ENCODE measurements around the gene BET1L. TPM values are rescaled to one million over a fixed set of nuclear protein-coding genes. Genes with fewer than 3 reads are reported as not detected.

The BET1L gene
- total RNA-seq, 5 donors from 2014 or later (not counting 1 experiment from before 2014, with no cell fraction given) = 68.4 to 106 (median 102) TPM

DNA sequence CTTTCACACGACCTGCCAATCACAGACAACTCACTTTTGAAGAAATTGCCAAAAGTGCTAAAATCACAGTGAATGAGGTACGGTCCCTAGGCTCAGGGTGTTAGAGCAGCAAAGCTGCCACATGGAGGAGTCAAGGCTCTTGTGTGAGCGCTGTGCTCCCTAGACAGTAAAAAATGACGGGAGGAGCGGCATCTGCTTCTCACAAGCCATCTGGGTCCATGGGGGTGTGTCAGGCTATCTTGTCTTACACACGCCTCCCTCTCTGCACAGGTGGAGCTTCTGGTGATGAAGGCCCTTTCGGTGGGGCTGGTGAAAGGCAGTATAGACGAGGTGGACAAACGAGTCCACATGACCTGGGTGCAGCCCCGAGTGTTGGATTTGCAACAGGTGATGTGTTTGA is 44.4 kb upstream of the BET1L start:
- peak in 1 of 4 experiments; percentile 16 for ATAC-seq (replicated peaks in 1 of 4)
- peaks cover 53% of the 10 kb centered on the region for H3K36me3 Mint-ChIP-seq
- ChIA-PET CTCF (interaction anchor here (0.7 to 2.8 kb wide), 24 partner anchors 10 to 199 kb away, joined by 3 to 23 read pairs (median 6); partner anchors contain the start of gene PGGHG (in 1 of the 2)), POLR2A (interaction anchor here (0.6 to 1.1 kb wide), 3 partner anchors 14 to 50 kb away, joined by 3 to 6 read pairs (median 5); partner anchors contain the start of gene PSMD13 (in 1 of the 2))
- no peak overlapping the region for H3K4me3 ChIP-seq (ENCODE audit: control insufficient read depth in 1 of 2, extremely low read depth in 1 of 2, low read length in 1 of 2)
- peak overlapping the region; percentile 16 to 58 for H3K27ac Mint-ChIP-seq
- H3K36me3 ChIP-seq (ENCODE audit: control insufficient read depth in 2 of 2, extremely low read depth in 1 of 2, insufficient read depth in 1 of 2, low read length in 1 of 2) = peaks cover 5 to 71% of the 10 kb centered on the region in 2 donors
- no peaks in the 10 kb centered on the region for H3K27me3 Mint-ChIP-seq
- peak in 1 of 35 experiments; percentile 21 for DNase-seq
- WGBS (ENCODE audit: insufficient coverage) = 94% methylated on average over 5 of the region's 10 CpGs
- no peak overlapping the region for H3K4me3 Mint-ChIP-seq
- H3K9me3 ChIP-seq = no peaks in the 10 kb centered on the region
- H3K9me3 Mint-ChIP-seq = no peaks in the 10 kb centered on the region
- H3K4me1 ChIP-seq (ENCODE audit: control insufficient read depth in 1 of 2, extremely low read depth in 1 of 2, insufficient read depth in 2 of 2, low read length in 2 of 2) = peaks cover 2 to 6% of the 10 kb centered on the region in 2 experiments
- no peak overlapping the region for H3K27ac ChIP-seq (ENCODE audit: low read length)
- no peaks in the 10 kb centered on the region for H3K27me3 ChIP-seq (replicated peaks in 1 of 2; ENCODE audit: control insufficient read depth in 2 of 2, extremely low read depth in 1 of 2, insufficient read depth in 2 of 2, low read length in 1 of 2)
- peaks cover 10 to 15% (median 11%) of the 10 kb centered on the region in 3 donors for H3K4me1 Mint-ChIP-seq

DNA sequence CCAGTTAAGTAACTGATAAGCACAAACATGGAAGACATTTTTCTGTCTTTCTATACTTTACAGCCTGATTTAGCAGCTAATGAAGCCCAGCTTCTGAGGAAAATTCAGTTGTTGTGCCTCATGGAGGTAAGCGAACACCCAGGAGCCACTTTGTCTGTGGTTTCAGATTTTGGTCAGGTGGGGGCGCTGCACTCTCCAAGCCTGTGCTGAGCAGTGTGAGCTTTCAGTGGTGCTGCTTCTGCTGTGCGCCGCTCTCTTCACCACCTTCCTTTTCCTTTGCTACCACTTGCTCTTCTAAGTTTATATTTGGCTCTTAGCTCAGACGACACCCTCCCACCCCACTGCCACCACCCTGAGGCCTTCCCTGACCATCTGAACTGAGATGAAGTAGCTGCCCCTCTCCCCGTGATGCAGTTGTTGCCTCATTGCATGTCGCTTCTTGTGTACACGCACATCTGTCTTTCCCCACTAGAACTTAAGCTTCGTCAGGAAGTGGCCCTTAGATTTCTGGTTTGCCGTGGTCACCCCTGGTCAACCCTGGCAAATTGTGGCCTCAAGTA is 43.6 kb upstream of the BET1L start:
- ChIA-PET POLR2A (interaction anchor here (0.6 to 1.1 kb wide), 3 partner anchors 13 to 27 kb away, joined by 3 to 6 read pairs (median 5); partner anchors contain the start of gene PSMD13 (in 1 of the 2)), CTCF (interaction anchor here (0.6 to 2.8 kb wide), 33 partner anchors 9 to 200 kb away, joined by 3 to 23 read pairs (median 5); partner anchors contain the start of genes BET1L (in 1 of the 2), IFITM5 (in 1 of the 2) and PGGHG (in 1 of the 2))
- Mint-ChIP-seq H3K27ac (peak overlapping the region; percentile 37 to 88), H3K27me3 (no peaks in the 10 kb centered on the region), H3K36me3 (peaks cover 58% of the 10 kb centered on the region), H3K4me1 (peaks cover 10 to 15% (median 11%) of the 10 kb centered on the region in 3 donors), H3K9me3 (no peaks in the 10 kb centered on the region), H3K4me3 (no peak overlapping the region)
- 87% methylated on average over 6 of the region's 10 CpGs for WGBS (ENCODE audit: insufficient coverage)
- DNase-seq (peak; percentile 70 to 89 (median 80)), ATAC-seq (replicated peaks in 1 of 4) (peak; percentile 91 to 99 (median 96))
- no peaks in the 10 kb centered on the region for H3K27me3 ChIP-seq (replicated peaks in 1 of 2; ENCODE audit: control insufficient read depth in 2 of 2, extremely low read depth in 1 of 2, insufficient read depth in 2 of 2, low read length in 1 of 2)
- no peak overlapping the region for H3K4me3 ChIP-seq (ENCODE audit: control insufficient read depth in 1 of 2, extremely low read depth in 1 of 2, low read length in 1 of 2)
- H3K36me3 ChIP-seq (ENCODE audit: control insufficient read depth in 2 of 2, extremely low read depth in 1 of 2, insufficient read depth in 1 of 2, low read length in 1 of 2) = peaks cover 5 to 78% of the 10 kb centered on the region in 2 donors
- no peaks in the 10 kb centered on the region for H3K9me3 ChIP-seq
- H3K27ac ChIP-seq (ENCODE audit: low read length) = no peak overlapping the region
- H3K4me1 ChIP-seq (ENCODE audit: control insufficient read depth in 1 of 2, extremely low read depth in 1 of 2, insufficient read depth in 2 of 2, low read length in 2 of 2) = peaks cover 2 to 6% of the 10 kb centered on the region in 2 experiments

DNA sequence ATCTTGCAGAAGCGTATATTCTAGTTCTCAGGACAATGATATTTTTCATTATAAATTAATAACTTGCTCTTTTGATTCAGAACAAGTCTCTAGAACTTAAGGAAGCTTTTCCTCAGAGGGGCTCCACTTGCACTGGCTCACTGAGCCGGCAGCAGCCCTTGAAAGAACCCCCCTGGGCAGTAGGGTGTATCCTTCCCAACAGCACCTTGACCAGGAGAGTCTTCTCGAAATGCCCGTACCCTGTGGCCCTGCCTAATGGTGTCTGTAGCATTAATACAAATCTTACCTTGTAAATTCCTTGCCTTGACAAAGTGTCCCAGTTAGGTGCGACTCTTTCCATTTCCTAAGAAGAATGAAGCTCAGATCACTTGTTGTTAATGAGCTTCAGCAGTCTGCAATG is 43.1 kb upstream of the BET1L start:
- H3K27me3 Mint-ChIP-seq = no peaks in the 10 kb centered on the region
- peaks cover 64% of the 10 kb centered on the region for H3K36me3 Mint-ChIP-seq
- H3K9me3 Mint-ChIP-seq = no peaks in the 10 kb centered on the region
- H3K4me1 ChIP-seq (ENCODE audit: control insufficient read depth in 1 of 2, extremely low read depth in 1 of 2, insufficient read depth in 2 of 2, low read length in 2 of 2) = peaks cover 2 to 6% of the 10 kb centered on the region in 2 experiments
- H3K9me3 ChIP-seq = no peaks in the 10 kb centered on the region
- no peaks in the 10 kb centered on the region for H3K27me3 ChIP-seq (replicated peaks in 1 of 2; ENCODE audit: control insufficient read depth in 2 of 2, extremely low read depth in 1 of 2, insufficient read depth in 2 of 2, low read length in 1 of 2)
- peaks cover 5 to 83% of the 10 kb centered on the region in 2 donors for H3K36me3 ChIP-seq (ENCODE audit: control insufficient read depth in 2 of 2, extremely low read depth in 1 of 2, insufficient read depth in 1 of 2, low read length in 1 of 2)
- POLR2A ChIA-PET = interaction anchor here in 1 of 2 donors (0.6 to 1.1 kb wide), 2 partner anchors 13 to 27 kb away, joined by 3 to 5 read pairs; partner anchors contain the start of gene PSMD13
- H3K4me1 Mint-ChIP-seq = peaks cover 11 to 16% (median 11%) of the 10 kb centered on the region in 3 donors
- 100% methylated on average over 3 of the region's 5 CpGs for WGBS (ENCODE audit: insufficient coverage)
- H3K4me3 ChIP-seq (ENCODE audit: control insufficient read depth in 1 of 2, extremely low read depth in 1 of 2, low read length in 1 of 2) = no peak overlapping the region
- CTCF ChIA-PET = interaction anchor here (0.6 to 2.8 kb wide), 27 partner anchors 10 to 266 kb away, joined by 3 to 23 read pairs (median 5); partner anchors contain the start of genes BET1L (in 1 of the 2) and PGGHG (in 1 of the 2)
- H3K27ac Mint-ChIP-seq = peak overlapping the region; percentile 37 to 88
- H3K27ac ChIP-seq (ENCODE audit: low read length) = no peak overlapping the region
- H3K4me3 Mint-ChIP-seq = no peak overlapping the region
- ATAC-seq (replicated peaks in 1 of 4) = peak in 2 of 4 experiments; percentile 8 to 31
- no peak for DNase-seq

DNA sequence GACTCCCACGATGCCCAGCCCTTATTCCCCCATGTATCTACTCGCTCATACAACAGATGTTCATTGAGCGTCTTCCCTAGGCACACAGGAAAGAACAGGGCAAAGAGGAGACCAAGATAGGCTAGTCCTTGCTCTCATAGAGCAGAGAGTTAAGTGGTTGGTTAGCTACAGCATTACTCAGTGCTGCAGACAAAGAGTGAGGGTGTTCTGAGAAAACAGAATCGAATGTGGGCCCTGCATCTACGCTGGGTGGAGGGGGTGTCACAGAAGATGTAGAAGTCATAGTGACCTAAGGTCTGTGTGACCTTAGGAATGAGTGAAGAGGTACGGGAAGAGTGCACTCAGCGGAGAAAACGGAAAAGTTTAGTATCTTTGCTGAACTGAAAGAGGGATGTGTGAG is 41.9 kb upstream of the BET1L start:
- Mint-ChIP-seq H3K36me3 (peaks cover 70% of the 10 kb centered on the region), H3K4me3 (no peak overlapping the region), H3K27ac (peak overlapping the region in 1 of 2 donors; percentile 53)

DNA sequence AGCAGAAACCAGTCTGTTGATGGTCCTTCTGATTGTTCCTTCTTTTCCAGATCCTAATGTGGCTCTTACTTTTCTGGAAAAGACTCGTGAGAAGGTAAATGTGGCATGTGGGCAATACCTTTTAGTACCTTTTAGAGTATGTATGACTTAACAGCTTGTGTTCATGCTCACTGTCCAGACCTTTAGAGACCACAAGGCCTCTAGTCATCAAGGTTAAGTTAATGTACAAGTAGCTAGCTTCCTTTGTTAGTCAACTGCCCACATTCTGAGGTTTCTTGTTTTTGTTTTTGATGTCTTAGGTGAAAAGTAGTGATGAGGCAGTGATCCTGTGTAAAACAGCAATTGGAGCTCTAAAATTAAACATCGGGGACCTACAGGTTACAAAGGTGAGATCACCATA is 37.2 kb upstream of the BET1L start:
- ATAC-seq (replicated peaks in 1 of 4) = no peak
- POLR2A ChIA-PET = interaction anchor here in 1 of 2 donors (0.5 kb wide), 1 partner anchor 14 kb away, joined by 3 read pairs; no protein-coding TSS in a partner anchor

More for the DNA sequence above, 41.9 kb upstream of the BET1L start:
- H3K4me1 ChIP-seq (ENCODE audit: control insufficient read depth in 1 of 2, extremely low read depth in 1 of 2, insufficient read depth in 2 of 2, low read length in 2 of 2) = peaks cover 2 to 6% of the 10 kb centered on the region in 2 experiments
- ChIA-PET POLR2A (interaction anchor here in 1 of 2 donors (0.9 kb wide), 1 partner anchor 12 kb away, joined by 4 read pairs; no protein-coding TSS in a partner anchor), CTCF (no interaction called here)
- no peaks in the 10 kb centered on the region for H3K27me3 ChIP-seq (replicated peaks in 1 of 2; ENCODE audit: control insufficient read depth in 2 of 2, extremely low read depth in 1 of 2, insufficient read depth in 2 of 2, low read length in 1 of 2)
- H3K36me3 ChIP-seq (ENCODE audit: control insufficient read depth in 2 of 2, extremely low read depth in 1 of 2, insufficient read depth in 1 of 2, low read length in 1 of 2) = peaks cover 5 to 96% of the 10 kb centered on the region in 2 donors
- WGBS (ENCODE audit: insufficient coverage) = 79% methylated on average over 5 of the region's 8 CpGs
- no peak for DNase-seq
- no peaks in the 10 kb centered on the region for H3K9me3 Mint-ChIP-seq
- no peak overlapping the region for H3K27ac ChIP-seq (ENCODE audit: low read length)
- no peak overlapping the region for H3K4me3 ChIP-seq (ENCODE audit: control insufficient read depth in 1 of 2, extremely low read depth in 1 of 2, low read length in 1 of 2)
- ATAC-seq (replicated peaks in 1 of 4) = no peak
- peaks cover 13 to 18% (median 14%) of the 10 kb centered on the region in 3 donors for H3K4me1 Mint-ChIP-seq
- H3K27me3 Mint-ChIP-seq = no peaks in the 10 kb centered on the region
- no peaks in the 10 kb centered on the region for H3K9me3 ChIP-seq

DNA sequence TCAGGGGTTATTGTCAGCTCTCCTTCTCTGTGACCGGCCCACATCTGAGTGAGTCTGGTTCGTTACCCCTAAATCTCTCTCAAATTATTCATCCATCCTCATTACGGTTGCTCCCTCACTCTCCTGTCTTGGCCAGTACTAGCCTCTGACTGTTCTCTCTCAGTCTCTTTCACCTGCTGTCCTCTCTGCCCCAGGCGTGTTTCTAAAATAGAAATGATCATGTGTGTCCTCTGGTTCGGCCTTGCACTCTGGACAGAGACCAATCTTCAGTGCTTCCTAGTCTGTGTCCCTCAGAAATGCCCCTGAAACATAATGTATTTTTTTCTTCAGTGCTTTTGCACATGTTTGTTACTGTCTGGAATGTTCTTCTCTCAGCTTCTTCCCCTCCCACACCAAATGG is 34.4 kb upstream of the BET1L start:
- Histone ChIP-seq H3K36me3 (ENCODE audit: control insufficient read depth in 2 of 2, extremely low read depth in 1 of 2, insufficient read depth in 1 of 2, low read length in 1 of 2) (peaks cover 5 to 60% of the 10 kb centered on the region in 2 donors), H3K4me3 (ENCODE audit: control insufficient read depth in 1 of 2, extremely low read depth in 1 of 2, low read length in 1 of 2) (no peak overlapping the region), H3K27ac (ENCODE audit: low read length) (no peak overlapping the region), H3K4me1 (ENCODE audit: control insufficient read depth in 1 of 2, extremely low read depth in 1 of 2, insufficient read depth in 2 of 2, low read length in 2 of 2) (peaks cover 9 to 10% of the 10 kb centered on the region in 2 experiments), H3K9me3 (no peaks in the 10 kb centered on the region), H3K27me3 (replicated peaks in 1 of 2; ENCODE audit: control insufficient read depth in 2 of 2, extremely low read depth in 1 of 2, insufficient read depth in 2 of 2, low read length in 1 of 2) (no peaks in the 10 kb centered on the region)
- 98% methylated on average over 4 of the region's 5 CpGs for WGBS (ENCODE audit: insufficient coverage)
- Mint-ChIP-seq H3K4me1 (peaks cover 45 to 51% (median 50%) of the 10 kb centered on the region in 3 donors), H3K27me3 (no peaks in the 10 kb centered on the region), H3K36me3 (peaks cover 44% of the 10 kb centered on the region), H3K9me3 (no peaks in the 10 kb centered on the region), H3K27ac (peak overlapping the region in 1 of 2 donors; percentile 43), H3K4me3 (no peak overlapping the region)
- ChIA-PET POLR2A (no interaction called here), CTCF (interaction anchor here (1.0 kb wide), 2 partner anchors 10 to 64 kb away, joined by 3 to 4 read pairs; no protein-coding TSS in a partner anchor)
- ATAC-seq (replicated peaks in 1 of 4) (no peak), DNase-seq (no peak)

More for the DNA sequence above, 37.2 kb upstream of the BET1L start:
- Mint-ChIP-seq H3K4me3 (no peak overlapping the region), H3K27me3 (no peaks in the 10 kb centered on the region), H3K36me3 (peaks cover 67% of the 10 kb centered on the region), H3K4me1 (peaks cover 23 to 34% (median 30%) of the 10 kb centered on the region in 3 donors), H3K27ac (peak overlapping the region in 1 of 2 donors; percentile 17), H3K9me3 (no peaks in the 10 kb centered on the region)
- CTCF ChIA-PET = no interaction called here
- H3K36me3 ChIP-seq (ENCODE audit: control insufficient read depth in 2 of 2, extremely low read depth in 1 of 2, insufficient read depth in 1 of 2, low read length in 1 of 2) = peaks cover 5 to 84% of the 10 kb centered on the region in 2 donors
- no peak overlapping the region for H3K4me3 ChIP-seq (ENCODE audit: control insufficient read depth in 1 of 2, extremely low read depth in 1 of 2, low read length in 1 of 2)
- no CpG with 5 or more reads among the region's 2 CpGs for WGBS (ENCODE audit: insufficient coverage)
- no peak overlapping the region for H3K27ac ChIP-seq (ENCODE audit: low read length)
- no peaks in the 10 kb centered on the region for H3K27me3 ChIP-seq (replicated peaks in 1 of 2; ENCODE audit: control insufficient read depth in 2 of 2, extremely low read depth in 1 of 2, insufficient read depth in 2 of 2, low read length in 1 of 2)
- no peaks in the 10 kb centered on the region for H3K9me3 ChIP-seq
- DNase-seq = no peak
- no peaks in the 10 kb centered on the region for H3K4me1 ChIP-seq (ENCODE audit: control insufficient read depth in 1 of 2, extremely low read depth in 1 of 2, insufficient read depth in 2 of 2, low read length in 2 of 2)

Measured in T-cell (primary cell).